Measurements from ENCODE around the gene PDGFA. TPM values are rescaled to one million over a fixed set of nuclear protein-coding genes. Genes with fewer than 3 reads are reported as not detected.
A peak's percentile ranks its signal among the peaks of the same experiment; 100 is the strongest.

PDGFA gene
- total RNA-seq, 1 experiment from 2014 or later = 35.8 TPM

GRCh38 chr7:556291-556826 is 36.7 kb upstream of the PDGFA start:
- Histone ChIP-seq H4K5ac (ENCODE audit: insufficient read length, low read depth, low read length) (no peak overlapping the region), H3K23ac (ENCODE audit: insufficient read length, low read depth, low read length) (no peak overlapping the region), H2AK5ac (ENCODE audit: insufficient read length, low read length) (no peak overlapping the region), H4K91ac (ENCODE audit: insufficient read length, low read depth, low read length) (no peak overlapping the region), H3K4ac (ENCODE audit: low read depth, low read length) (no peak overlapping the region), H3K4me1 (ENCODE audit: insufficient read depth, low read length) (no peaks in the 10 kb centered on the region), H3K79me1 (ENCODE audit: insufficient read depth, low read depth, low read length, poor library complexity, severe bottlenecking) (no peaks in the 10 kb centered on the region), H2BK120ac (ENCODE audit: low read depth, low read length, poor library complexity, severe bottlenecking) (no peak overlapping the region), H4K8ac (replicated peaks; ENCODE audit: insufficient read length, low read depth, low read length) (no peak overlapping the region), H3K18ac (ENCODE audit: insufficient read length, low read depth, low read length) (no peak overlapping the region), H4K20me1 (ENCODE audit: control insufficient read depth, insufficient read depth, insufficient read length) (no peaks in the 10 kb centered on the region), H2BK5ac (ENCODE audit: insufficient read length, low read length) (no peak overlapping the region), H3K56ac (ENCODE audit: insufficient read length, low read depth, low read length) (no peak overlapping the region), H3K9me3 (ENCODE audit: control insufficient read depth, low read depth, low read length) (no peaks in the 10 kb centered on the region), H3K23me2 (ENCODE audit: insufficient read length, low read depth, low read length, poor library complexity, severe bottlenecking) (no peaks in the 10 kb centered on the region), H3T11ph (ENCODE audit: low read length) (no peak overlapping the region), H3K27me3 (ENCODE audit: insufficient read depth, low read length) (no peaks in the 10 kb centered on the region), H3K79me2 (ENCODE audit: insufficient read depth, low read length) (no peaks in the 10 kb centered on the region), H3K27ac (ENCODE audit: insufficient read length, low read depth, low read length) (no peak overlapping the region), H2BK12ac (ENCODE audit: insufficient read length, low read depth, low read length) (no peak overlapping the region), H2BK15ac (ENCODE audit: low read depth, low read length) (no peak overlapping the region), H2BK20ac (ENCODE audit: low read depth, low read length, poor library complexity, severe bottlenecking) (no peak overlapping the region), H3K9ac (ENCODE audit: extremely low read depth, insufficient read length, low read length) (no peak overlapping the region), H3K4me2 (ENCODE audit: insufficient read depth, insufficient read length, low read length) (no peak overlapping the region), H3K14ac (ENCODE audit: insufficient read depth, low read length) (no peak overlapping the region; the same call in 1 of the 2 replicates), H2AFZ (ENCODE audit: low read length) (no peak overlapping the region)
- Mint-ChIP-seq H3K27me3 (ENCODE audit: low read depth) (no peaks in the 10 kb centered on the region), H3K4me1 (no peaks in the 10 kb centered on the region), H3K4me3 (no peak overlapping the region), H3K36me3 (ENCODE audit: insufficient read depth in 1 of 3, low read depth in 3 of 3) (peaks cover 0 to 4% (median 2%) of the 10 kb centered on the region in 3 experiments; a peak in 3 of 7 replicates), H3K27ac (peak overlapping the region in 1 of 3 experiments; percentile 31; a peak in 1 of 7 replicates), H3K9me3 (0 out of 5 replicates have a peak, but pooled peaks cover 0 to 2% of the 10 kb centered on the region in 2 experiments)
- WGBS (ENCODE audit: extremely low coverage, insufficient read length, low lambda C conversion rate) = no CpG with 5 or more reads among the region's 30 CpGs
- TF ChIP-seq, protein P1, sequence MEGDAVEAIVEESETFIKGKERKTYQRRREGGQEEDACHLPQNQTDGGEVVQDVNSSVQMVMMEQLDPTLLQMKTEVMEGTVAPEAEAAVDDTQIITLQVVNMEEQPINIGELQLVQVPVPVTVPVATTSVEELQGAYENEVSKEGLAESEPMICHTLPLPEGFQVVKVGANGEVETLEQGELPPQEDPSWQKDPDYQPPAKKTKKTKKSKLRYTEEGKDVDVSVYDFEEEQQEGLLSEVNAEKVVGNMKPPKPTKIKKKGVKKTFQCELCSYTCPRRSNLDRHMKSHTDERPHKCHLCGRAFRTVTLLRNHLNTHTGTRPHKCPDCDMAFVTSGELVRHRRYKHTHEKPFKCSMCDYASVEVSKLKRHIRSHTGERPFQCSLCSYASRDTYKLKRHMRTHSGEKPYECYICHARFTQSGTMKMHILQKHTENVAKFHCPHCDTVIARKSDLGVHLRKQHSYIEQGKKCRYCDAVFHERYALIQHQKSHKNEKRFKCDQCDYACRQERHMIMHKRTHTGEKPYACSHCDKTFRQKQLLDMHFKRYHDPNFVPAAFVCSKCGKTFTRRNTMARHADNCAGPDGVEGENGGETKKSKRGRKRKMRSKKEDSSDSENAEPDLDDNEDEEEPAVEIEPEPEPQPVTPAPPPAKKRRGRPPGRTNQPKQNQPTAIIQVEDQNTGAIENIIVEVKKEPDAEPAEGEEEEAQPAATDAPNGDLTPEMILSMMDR (conservative IDR thresholded peaks at IDR 0.05) = no peak
- no peak for DNase-seq

All from H9 (cell line).